ENCODE measurements around the gene COL7A1. TPM values are rescaled to one million over a fixed set of nuclear protein-coding genes. Genes with fewer than 3 reads are reported as not detected.

COL7A1 gene
- total and polyA plus RNA-seq, 2 of the 13 experiments (the other 11 are each of a cell fraction or from before 2014, with no cell fraction given), result 2.7 to 11.7 TPM

DNA sequence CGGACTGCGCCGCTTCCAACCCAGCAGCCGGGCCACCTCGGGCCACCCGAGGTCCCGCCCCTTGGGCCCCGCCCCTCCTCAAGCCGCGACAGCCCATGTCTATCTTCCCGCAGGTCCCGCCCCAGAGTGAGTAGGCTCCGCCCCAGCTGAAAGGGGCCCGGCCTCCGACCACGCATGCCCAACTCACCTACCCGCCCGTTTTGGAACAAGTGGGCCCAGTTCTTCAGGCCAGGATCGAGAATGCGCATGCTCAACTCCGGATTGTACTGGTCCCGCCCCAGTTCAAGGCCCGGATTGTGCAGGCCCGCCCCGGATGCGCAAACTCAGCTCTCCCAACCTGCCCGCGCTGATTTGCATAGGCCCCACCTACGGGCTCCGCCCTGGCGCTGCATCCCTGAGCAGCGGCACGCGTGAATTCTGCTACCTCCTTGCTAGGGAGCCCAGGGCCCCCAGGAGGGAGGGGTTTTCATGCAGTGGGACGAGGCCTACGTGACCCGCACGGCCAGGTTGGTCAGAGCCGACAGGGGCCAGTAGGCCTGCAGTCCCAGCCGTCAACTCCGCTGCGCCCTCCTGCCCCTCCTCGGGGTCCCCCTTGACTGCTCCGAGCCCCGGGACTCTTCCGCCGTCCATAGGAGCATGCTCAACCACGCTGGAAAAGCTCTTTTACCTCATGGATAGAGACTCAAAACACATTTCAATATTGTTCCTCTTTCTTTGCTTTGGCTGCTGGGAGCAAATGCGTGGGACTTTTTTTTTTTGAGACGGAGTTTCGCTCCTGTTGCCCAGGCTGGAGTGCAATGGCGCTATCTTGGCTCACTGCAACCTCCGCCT, 38.1 kb downstream of the COL7A1 start, which contains the start of gene PFKFB4 (continued):
- TF ChIP-seq HNRNPLL (IDR thresholded peaks at IDR 0.05; ENCODE audit: low read depth, low read length, poor library complexity, severe bottlenecking) (peak; percentile 90), TARDBP (CRISPR knock-in tag; IDR thresholded peaks at IDR 0.05) (peak; percentile 84), U2AF2 (IDR thresholded peaks at IDR 0.05; ENCODE audit: low read depth, low read length) (0 out of 2 replicates have a peak, but pooled peaks have one; percentile 54), ZNF703 (CRISPR knock-in tag; IDR thresholded peaks at IDR 0.05; ENCODE audit: borderline replicate concordance) (no peak), RARA (CRISPR knock-in tag; IDR thresholded peaks at IDR 0.05) (peak; percentile 76), ZC3H13 (CRISPR knock-in tag; IDR thresholded peaks at IDR 0.05) (peak; percentile 84), ZNF790 (CRISPR knock-in tag; IDR thresholded peaks at IDR 0.05; ENCODE audit: borderline replicate concordance) (no peak), GATA4 (IDR thresholded peaks at IDR 0.05; ENCODE audit: borderline replicate concordance, low read depth) (peak; percentile 62; the same call in 1 of the 2 replicates), ATF5 (CRISPR knock-in tag; IDR thresholded peaks at IDR 0.05; ENCODE audit: low read depth) (0 out of 2 replicates have a peak, but pooled peaks have one; percentile 27), ZNF224 (CRISPR knock-in tag; IDR thresholded peaks at IDR 0.05) (0 out of 2 replicates have a peak, but pooled peaks have one; percentile 60), ARID4A (CRISPR knock-in tag; IDR thresholded peaks at IDR 0.05; ENCODE audit: borderline replicate concordance) (peak; percentile 81; the same call in 1 of the 2 replicates), PHF8 (CRISPR knock-in tag; IDR thresholded peaks at IDR 0.05) (peak; percentile 62; the same call in 1 of the 2 replicates), SALL2 (CRISPR knock-in tag; IDR thresholded peaks at IDR 0.05) (0 out of 2 replicates have a peak, but pooled peaks have one; percentile 16)
- TF ChIP-seq, protein P1, sequence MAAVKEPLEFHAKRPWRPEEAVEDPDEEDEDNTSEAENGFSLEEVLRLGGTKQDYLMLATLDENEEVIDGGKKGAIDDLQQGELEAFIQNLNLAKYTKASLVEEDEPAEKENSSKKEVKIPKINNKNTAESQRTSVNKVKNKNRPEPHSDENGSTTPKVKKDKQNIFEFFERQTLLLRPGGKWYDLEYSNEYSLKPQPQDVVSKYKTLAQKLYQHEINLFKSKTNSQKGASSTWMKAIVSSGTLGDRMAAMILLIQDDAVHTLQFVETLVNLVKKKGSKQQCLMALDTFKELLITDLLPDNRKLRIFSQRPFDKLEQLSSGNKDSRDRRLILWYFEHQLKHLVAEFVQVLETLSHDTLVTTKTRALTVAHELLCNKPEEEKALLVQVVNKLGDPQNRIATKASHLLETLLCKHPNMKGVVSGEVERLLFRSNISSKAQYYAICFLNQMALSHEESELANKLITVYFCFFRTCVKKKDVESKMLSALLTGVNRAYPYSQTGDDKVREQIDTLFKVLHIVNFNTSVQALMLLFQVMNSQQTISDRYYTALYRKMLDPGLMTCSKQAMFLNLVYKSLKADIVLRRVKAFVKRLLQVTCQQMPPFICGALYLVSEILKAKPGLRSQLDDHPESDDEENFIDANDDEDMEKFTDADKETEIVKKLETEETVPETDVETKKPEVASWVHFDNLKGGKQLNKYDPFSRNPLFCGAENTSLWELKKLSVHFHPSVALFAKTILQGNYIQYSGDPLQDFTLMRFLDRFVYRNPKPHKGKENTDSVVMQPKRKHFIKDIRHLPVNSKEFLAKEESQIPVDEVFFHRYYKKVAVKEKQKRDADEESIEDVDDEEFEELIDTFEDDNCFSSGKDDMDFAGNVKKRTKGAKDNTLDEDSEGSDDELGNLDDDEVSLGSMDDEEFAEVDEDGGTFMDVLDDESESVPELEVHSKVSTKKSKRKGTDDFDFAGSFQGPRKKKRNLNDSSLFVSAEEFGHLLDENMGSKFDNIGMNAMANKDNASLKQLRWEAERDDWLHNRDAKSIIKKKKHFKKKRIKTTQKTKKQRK (IDR thresholded peaks at IDR 0.05; ENCODE audit: low read length), result no peak
- TF ChIP-seq, protein P2, sequence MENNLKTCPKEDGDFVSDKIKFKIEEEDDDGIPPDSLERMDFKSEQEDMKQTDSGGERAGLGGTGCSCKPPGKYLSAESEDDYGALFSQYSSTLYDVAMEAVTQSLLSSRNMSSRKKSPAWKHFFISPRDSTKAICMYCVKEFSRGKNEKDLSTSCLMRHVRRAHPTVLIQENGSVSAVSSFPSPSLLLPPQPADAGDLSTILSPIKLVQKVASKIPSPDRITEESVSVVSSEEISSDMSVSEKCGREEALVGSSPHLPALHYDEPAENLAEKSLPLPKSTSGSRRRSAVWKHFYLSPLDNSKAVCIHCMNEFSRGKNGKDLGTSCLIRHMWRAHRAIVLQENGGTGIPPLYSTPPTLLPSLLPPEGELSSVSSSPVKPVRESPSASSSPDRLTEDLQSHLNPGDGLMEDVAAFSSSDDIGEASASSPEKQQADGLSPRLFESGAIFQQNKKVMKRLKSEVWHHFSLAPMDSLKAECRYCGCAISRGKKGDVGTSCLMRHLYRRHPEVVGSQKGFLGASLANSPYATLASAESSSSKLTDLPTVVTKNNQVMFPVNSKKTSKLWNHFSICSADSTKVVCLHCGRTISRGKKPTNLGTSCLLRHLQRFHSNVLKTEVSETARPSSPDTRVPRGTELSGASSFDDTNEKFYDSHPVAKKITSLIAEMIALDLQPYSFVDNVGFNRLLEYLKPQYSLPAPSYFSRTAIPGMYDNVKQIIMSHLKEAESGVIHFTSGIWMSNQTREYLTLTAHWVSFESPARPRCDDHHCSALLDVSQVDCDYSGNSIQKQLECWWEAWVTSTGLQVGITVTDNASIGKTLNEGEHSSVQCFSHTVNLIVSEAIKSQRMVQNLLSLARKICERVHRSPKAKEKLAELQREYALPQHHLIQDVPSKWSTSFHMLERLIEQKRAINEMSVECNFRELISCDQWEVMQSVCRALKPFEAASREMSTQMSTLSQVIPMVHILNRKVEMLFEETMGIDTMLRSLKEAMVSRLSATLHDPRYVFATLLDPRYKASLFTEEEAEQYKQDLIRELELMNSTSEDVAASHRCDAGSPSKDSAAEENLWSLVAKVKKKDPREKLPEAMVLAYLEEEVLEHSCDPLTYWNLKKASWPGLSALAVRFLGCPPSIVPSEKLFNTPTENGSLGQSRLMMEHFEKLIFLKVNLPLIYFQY (CRISPR knock-in tag; IDR thresholded peaks at IDR 0.05; ENCODE audit: borderline replicate concordance), result peak; percentile 96; the same call in 1 of the 2 replicates

Measured in HepG2 (cell line).